SK-N-SH treated with all-trans-retinoic acid at 6 μM for 48 hours (cell line): ENCODE data around the gene TMEM209.

Experiments
- ATAC-seq: fragments of 200-7000 bp; cut with Tn5 transposase; 3 replicates; pipeline ENCODE4 v1.9.1; 2020; ENCODE audit warnings: mild to moderate bottlenecking, moderate library complexity
- ARNTL ChIP-seq: fragments of 450-650 bp; formaldehyde crosslinking; IDR thresholded peaks from 2 replicates; pipeline ENCODE4 v1.5.0; 2020; ENCODE audit warnings: low read depth, mild to moderate bottlenecking, moderate library complexity, borderline replicate concordance
- CSDC2 ChIP-seq: fragments of 250-450 bp; sonication (Bioruptor Pico); IDR thresholded peaks from 2 replicates; pipeline ENCODE4 v1.5.0; 2020; ENCODE audit warnings: mild to moderate bottlenecking, moderate library complexity
- ESRRG ChIP-seq: fragments of 250-450 bp; sonication (Bioruptor Pico); IDR thresholded peaks from 2 replicates; pipeline ENCODE4 v1.6.1; 2021; ENCODE audit warnings: mild to moderate bottlenecking
- GLIS3 ChIP-seq: fragments of 250-450 bp; sonication (Bioruptor Pico); IDR thresholded peaks from 2 replicates; pipeline ENCODE4 v1.5.0; 2020; ENCODE audit warnings: mild to moderate bottlenecking, moderate library complexity
- ISL1 ChIP-seq: fragments of 250-450 bp; sonication (Bioruptor Pico); IDR thresholded peaks from 2 replicates; pipeline ENCODE4 v2.1.2; 2022; ENCODE audit warnings: mild to moderate bottlenecking, moderate library complexity
- OSR1 ChIP-seq: fragments of 250-450 bp; sonication (Bioruptor Pico); IDR thresholded peaks from 2 replicates; pipeline ENCODE4 v1.8.0; 2022; ENCODE audit warnings: moderate library complexity, mild to moderate bottlenecking, inconsistent platforms
- PPARA ChIP-seq: fragments of 250-450 bp; sonication (Bioruptor Pico); IDR thresholded peaks from 2 replicates; pipeline ENCODE4 v1.5.0; 2020; ENCODE audit warnings: mild to moderate bottlenecking, borderline replicate concordance
- TOX ChIP-seq: fragments of 250-450 bp; sonication (Bioruptor Pico); IDR thresholded peaks from 2 replicates; pipeline ENCODE4 v1.8.0; 2021; ENCODE audit warnings: mild to moderate bottlenecking, moderate library complexity, borderline replicate concordance
- ZFP3 ChIP-seq: fragments of 250-450 bp; sonication (Bioruptor Pico); IDR thresholded peaks from 2 replicates; pipeline ENCODE4 v1.5.0; 2020; ENCODE audit warnings: mild to moderate bottlenecking, moderate library complexity
- ZFP30 ChIP-seq: fragments of 450-650 bp; formaldehyde crosslinking; IDR thresholded peaks from 2 replicates; pipeline ENCODE4 v1.5.0; 2022; ENCODE audit warnings: mild to moderate bottlenecking, moderate library complexity
- ZNF70 ChIP-seq: fragments of 450-650 bp; formaldehyde crosslinking; IDR thresholded peaks from 2 replicates; pipeline ENCODE4 v1.5.0; 2020; ENCODE audit warnings: mild to moderate bottlenecking, moderate library complexity
- ZNF8 ChIP-seq: fragments of 450-650 bp; formaldehyde crosslinking; IDR thresholded peaks from 2 replicates; pipeline ENCODE4 v1.5.0; 2020; ENCODE audit warnings: mild to moderate bottlenecking, moderate library complexity
- TF ChIP-seq, protein P1 (sequence below): fragments of 250-450 bp; sonication (Bioruptor Pico); IDR thresholded peaks from 2 replicates; pipeline ENCODE4 v1.8.0; 2020; ENCODE audit warnings: mild to moderate bottlenecking, moderate library complexity, borderline replicate concordance
- TF ChIP-seq, protein P2 (sequence below): fragments of 250-450 bp; sonication (Bioruptor Pico); IDR thresholded peaks from 2 replicates; pipeline ENCODE4 v1.5.1; 2021; ENCODE audit warnings: mild to moderate bottlenecking, moderate library complexity
- TF ChIP-seq, protein P3 (sequence below): fragments of 250-450 bp; sonication (Bioruptor Pico); IDR thresholded peaks from 2 replicates; pipeline ENCODE4 v1.5.0; 2020; ENCODE audit warnings: mild to moderate bottlenecking, moderate library complexity
- TF ChIP-seq, protein P4 (sequence below): fragments of 250-450 bp; sonication (Bioruptor Pico); IDR thresholded peaks from 2 replicates; pipeline ENCODE4 v1.8.0; 2021; ENCODE audit warnings: low read depth, mild to moderate bottlenecking, moderate library complexity, borderline replicate concordance

TMEM209 gene

DNA sequence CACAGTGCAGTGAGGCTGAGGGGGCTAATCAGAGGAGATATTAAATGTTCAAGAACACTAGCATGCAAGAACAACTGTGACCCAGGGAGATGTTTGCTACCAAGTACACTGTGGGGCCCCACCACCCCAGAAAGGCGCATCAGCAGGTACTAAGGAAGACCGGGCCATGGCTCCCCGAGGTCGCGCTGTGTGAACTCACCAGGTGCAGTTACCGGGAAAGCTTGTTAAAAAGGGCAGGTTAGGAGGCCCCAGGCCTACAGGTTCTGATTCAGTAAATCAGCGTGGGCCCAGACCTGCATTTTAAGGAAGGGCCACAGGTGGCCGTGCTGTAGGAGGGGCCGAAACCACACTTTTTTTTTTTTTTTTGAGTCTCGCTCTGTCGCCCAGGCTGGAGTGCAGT is 54.6 kb downstream of the TMEM209 start:
- ATAC-seq: no peak
- TF ChIP-seq TOX: no peak
- TF ChIP-seq, protein P1, sequence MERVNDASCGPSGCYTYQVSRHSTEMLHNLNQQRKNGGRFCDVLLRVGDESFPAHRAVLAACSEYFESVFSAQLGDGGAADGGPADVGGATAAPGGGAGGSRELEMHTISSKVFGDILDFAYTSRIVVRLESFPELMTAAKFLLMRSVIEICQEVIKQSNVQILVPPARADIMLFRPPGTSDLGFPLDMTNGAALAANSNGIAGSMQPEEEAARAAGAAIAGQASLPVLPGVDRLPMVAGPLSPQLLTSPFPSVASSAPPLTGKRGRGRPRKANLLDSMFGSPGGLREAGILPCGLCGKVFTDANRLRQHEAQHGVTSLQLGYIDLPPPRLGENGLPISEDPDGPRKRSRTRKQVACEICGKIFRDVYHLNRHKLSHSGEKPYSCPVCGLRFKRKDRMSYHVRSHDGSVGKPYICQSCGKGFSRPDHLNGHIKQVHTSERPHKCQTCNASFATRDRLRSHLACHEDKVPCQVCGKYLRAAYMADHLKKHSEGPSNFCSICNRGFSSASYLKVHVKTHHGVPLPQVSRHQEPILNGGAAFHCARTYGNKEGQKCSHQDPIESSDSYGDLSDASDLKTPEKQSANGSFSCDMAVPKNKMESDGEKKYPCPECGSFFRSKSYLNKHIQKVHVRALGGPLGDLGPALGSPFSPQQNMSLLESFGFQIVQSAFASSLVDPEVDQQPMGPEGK (CRISPR knock-in tag): no peak

DNA sequence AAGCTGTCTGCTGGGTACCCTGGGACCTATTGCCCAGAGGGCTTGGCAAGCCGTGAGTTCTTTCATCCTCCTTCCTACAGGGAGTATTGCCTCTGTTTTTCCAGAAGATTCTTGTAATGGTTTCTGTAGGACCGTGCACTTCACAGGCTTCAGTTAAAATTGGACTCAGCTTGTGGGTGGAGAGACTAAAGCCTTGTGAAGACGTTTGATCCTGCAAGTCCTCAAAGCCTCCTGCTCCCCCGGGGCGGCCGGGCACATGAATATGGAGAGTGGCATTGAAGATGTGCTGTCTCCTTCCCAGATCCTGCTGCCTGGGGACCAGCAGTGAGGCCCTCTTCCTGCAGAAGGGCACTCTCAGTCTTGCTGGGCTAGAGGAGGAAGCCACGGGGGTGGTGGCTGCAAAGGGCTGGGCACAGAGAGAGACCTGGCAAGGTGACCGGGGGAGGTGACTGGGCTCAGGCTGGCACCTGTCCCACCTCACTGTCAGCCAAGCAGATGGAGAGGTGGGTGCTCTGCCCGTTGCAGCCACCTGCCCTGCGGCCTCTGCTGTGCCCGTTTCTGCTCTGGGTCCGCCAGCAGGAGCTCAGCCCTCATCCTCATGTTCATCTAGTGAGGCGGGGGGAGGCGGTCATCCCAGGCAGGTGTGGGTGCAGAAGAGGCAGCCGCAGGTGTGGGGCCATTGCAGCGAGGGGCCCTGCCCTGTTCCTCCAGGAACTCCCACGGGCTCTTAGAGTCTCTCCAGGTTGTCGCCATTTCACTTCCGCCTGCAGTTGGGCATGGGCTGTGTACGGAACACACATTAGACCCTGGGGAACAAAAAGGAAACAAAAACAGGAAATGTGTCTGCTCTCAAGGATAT is 55.7 kb downstream of the TMEM209 start:
- TF ChIP-seq ARNTL (CRISPR knock-in tag): no peak
- no peak for TF ChIP-seq ZFP30 (CRISPR knock-in tag)
- no peak for TF ChIP-seq ESRRG (CRISPR knock-in tag)
- TF ChIP-seq ISL1 (CRISPR knock-in tag): no peak
- TF ChIP-seq ZNF70 (CRISPR knock-in tag): no peak
- no peak for TF ChIP-seq TOX
- TF ChIP-seq CSDC2 (CRISPR knock-in tag): no peak
- TF ChIP-seq, protein P1 (CRISPR knock-in tag): no peak
- TF ChIP-seq, protein P2, sequence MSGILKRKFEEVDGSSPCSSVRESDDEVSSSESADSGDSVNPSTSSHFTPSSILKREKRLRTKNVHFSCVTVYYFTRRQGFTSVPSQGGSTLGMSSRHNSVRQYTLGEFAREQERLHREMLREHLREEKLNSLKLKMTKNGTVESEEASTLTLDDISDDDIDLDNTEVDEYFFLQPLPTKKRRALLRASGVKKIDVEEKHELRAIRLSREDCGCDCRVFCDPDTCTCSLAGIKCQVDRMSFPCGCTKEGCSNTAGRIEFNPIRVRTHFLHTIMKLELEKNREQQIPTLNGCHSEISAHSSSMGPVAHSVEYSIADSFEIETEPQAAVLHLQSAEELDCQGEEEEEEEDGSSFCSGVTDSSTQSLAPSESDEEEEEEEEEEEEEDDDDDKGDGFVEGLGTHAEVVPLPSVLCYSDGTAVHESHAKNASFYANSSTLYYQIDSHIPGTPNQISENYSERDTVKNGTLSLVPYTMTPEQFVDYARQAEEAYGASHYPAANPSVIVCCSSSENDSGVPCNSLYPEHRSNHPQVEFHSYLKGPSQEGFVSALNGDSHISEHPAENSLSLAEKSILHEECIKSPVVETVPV (CRISPR knock-in tag): no peak
- no peak for TF ChIP-seq ZNF8 (CRISPR knock-in tag)
- TF ChIP-seq GLIS3 (CRISPR knock-in tag): no peak
- TF ChIP-seq OSR1 (CRISPR knock-in tag): no peak
- TF ChIP-seq, protein P3, sequence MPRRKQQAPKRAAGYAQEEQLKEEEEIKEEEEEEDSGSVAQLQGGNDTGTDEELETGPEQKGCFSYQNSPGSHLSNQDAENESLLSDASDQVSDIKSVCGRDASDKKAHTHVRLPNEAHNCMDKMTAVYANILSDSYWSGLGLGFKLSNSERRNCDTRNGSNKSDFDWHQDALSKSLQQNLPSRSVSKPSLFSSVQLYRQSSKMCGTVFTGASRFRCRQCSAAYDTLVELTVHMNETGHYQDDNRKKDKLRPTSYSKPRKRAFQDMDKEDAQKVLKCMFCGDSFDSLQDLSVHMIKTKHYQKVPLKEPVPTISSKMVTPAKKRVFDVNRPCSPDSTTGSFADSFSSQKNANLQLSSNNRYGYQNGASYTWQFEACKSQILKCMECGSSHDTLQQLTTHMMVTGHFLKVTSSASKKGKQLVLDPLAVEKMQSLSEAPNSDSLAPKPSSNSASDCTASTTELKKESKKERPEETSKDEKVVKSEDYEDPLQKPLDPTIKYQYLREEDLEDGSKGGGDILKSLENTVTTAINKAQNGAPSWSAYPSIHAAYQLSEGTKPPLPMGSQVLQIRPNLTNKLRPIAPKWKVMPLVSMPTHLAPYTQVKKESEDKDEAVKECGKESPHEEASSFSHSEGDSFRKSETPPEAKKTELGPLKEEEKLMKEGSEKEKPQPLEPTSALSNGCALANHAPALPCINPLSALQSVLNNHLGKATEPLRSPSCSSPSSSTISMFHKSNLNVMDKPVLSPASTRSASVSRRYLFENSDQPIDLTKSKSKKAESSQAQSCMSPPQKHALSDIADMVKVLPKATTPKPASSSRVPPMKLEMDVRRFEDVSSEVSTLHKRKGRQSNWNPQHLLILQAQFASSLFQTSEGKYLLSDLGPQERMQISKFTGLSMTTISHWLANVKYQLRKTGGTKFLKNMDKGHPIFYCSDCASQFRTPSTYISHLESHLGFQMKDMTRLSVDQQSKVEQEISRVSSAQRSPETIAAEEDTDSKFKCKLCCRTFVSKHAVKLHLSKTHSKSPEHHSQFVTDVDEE (CRISPR knock-in tag): no peak
- TF ChIP-seq ZFP3 (CRISPR knock-in tag): no peak
- no peak for TF ChIP-seq PPARA (CRISPR knock-in tag)
- TF ChIP-seq, protein P4, sequence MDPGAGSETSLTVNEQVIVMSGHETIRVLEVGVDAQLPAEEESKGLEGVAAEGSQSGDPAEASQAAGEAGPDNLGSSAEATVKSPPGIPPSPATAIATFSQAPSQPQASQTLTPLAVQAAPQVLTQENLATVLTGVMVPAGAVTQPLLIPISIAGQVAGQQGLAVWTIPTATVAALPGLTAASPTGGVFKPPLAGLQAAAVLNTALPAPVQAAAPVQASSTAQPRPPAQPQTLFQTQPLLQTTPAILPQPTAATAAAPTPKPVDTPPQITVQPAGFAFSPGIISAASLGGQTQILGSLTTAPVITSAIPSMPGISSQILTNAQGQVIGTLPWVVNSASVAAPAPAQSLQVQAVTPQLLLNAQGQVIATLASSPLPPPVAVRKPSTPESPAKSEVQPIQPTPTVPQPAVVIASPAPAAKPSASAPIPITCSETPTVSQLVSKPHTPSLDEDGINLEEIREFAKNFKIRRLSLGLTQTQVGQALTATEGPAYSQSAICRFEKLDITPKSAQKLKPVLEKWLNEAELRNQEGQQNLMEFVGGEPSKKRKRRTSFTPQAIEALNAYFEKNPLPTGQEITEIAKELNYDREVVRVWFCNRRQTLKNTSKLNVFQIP: no peak
- ATAC-seq: no peak

DNA sequence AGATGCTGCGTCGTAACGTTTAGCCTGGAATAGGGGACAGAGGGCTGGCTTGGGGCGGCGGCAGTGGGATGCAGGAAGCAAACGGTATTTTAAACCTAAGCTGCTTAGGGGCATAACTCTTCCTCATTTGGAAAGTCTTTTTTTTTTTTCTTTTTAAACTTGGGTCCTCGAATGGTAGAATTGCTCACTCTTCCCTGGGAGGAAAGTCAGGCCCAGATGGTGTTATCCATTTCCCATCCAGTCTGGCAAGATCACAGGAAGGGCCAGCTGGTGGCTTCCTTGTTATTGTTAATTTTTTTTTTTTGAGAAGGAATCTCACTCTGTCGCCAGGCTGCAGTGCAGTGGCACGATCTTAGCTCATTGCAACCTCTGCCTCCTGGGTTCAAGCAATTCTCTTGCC is 56.6 kb downstream of the TMEM209 start:
- no peak for TF ChIP-seq PPARA (CRISPR knock-in tag)
- TF ChIP-seq CSDC2 (CRISPR knock-in tag): no peak
- no peak for TF ChIP-seq OSR1 (CRISPR knock-in tag)
- TF ChIP-seq ZNF8 (CRISPR knock-in tag): no peak
- TF ChIP-seq, protein P1 (CRISPR knock-in tag): no peak
- TF ChIP-seq, protein P3 (CRISPR knock-in tag): no peak
- TF ChIP-seq, all 23 proteins: peak for 0
- no peak for ATAC-seq
